HEK293 (cell line): ENCODE data around the gene CLEC4G.

Experiments
- CTCF ChIA-PET: fragments of 350-600 bp; formaldehyde crosslinking; extraction: SDS; loops from one replicate; lab custom pipeline; 2021; ENCODE audit warnings: antibody characterized with exemption; lab: Yijun Ruan, JAX
- POLR2A ChIA-PET: fragments of 300-600 bp; formaldehyde crosslinking; extraction: SDS; loops from one replicate; lab custom pipeline; 2020; ENCODE audit warnings: antibody characterized with exemption, inconsistent platforms; lab: Yijun Ruan, JAX
- H3K27ac ChIP-seq: fragments of 200-500 bp; sonication (Bioruptor generic); 2 replicates; pipeline ENCODE4 v1.5.1; 2014; ENCODE audit warnings: low read depth, low read length, control low read depth, inconsistent platforms; ENCODE audit errors: extremely low read depth
- H3K36me3 ChIP-seq, 2 experiments: fragments of 200-500 bp in 1 of 2; sonication (Bioruptor generic) in 1 of 2; 1 replicate in 1 of 2; 2 replicates in 1 of 2; pipeline ENCODE4 v1.5.1; 2014 to 2017; ENCODE audit warnings: inconsistent platforms in 2 of 2, low read length in 2 of 2; ENCODE audit not compliant: control insufficient read depth in 2 of 2, insufficient read depth in 1 of 2
- H3K4me1 ChIP-seq: fragments of 200-500 bp; sonication (Bioruptor generic); 2 replicates; pipeline ENCODE4 v1.5.1; 2014; ENCODE audit warnings: mild to moderate bottlenecking, low read length, inconsistent platforms; ENCODE audit not compliant: control insufficient read depth, insufficient read depth
- H3K4me3 ChIP-seq: 2 replicates; pipeline ENCODE4 v1.5.1; 2011; ENCODE audit warnings: low read depth, mild to moderate bottlenecking, control low read depth, low read length, moderate library complexity
- H3K9me3 ChIP-seq: fragments of 200-500 bp; sonication (Bioruptor generic); 2 replicates; pipeline ENCODE4 v1.5.1; 2014; ENCODE audit warnings: low read depth, low read length, inconsistent platforms; ENCODE audit not compliant: control insufficient read depth, insufficient read depth
- GLI2 ChIP-seq: fragments of 450-650 bp; formaldehyde crosslinking; IDR thresholded peaks from 2 replicates; pipeline ENCODE4; 2017; ENCODE audit warnings: missing biosample characterization, missing genetic modification characterization, low read depth, borderline replicate concordance
- KLF1 ChIP-seq: fragments of 450-650 bp; formaldehyde crosslinking; IDR thresholded peaks from 2 replicates; pipeline ENCODE4 v1.5.1; 2016; ENCODE audit warnings: missing biosample characterization, missing genetic modification characterization
- PRDM1 ChIP-seq: fragments of 450-650 bp; formaldehyde crosslinking; IDR thresholded peaks from 2 replicates; pipeline ENCODE4; 2016; ENCODE audit warnings: missing biosample characterization, missing genetic modification characterization
- REPIN1 ChIP-seq: fragments of 450-650 bp; formaldehyde crosslinking; IDR thresholded peaks from 2 replicates; pipeline ENCODE4 v1.5.1; 2017; ENCODE audit warnings: missing biosample characterization, missing genetic modification characterization, low read depth
- ZBTB7A ChIP-seq: fragments of 450-650 bp; formaldehyde crosslinking; IDR thresholded peaks from 2 replicates; pipeline ENCODE4 v1.5.1; 2016; ENCODE audit warnings: low read depth, missing biosample characterization, missing genetic modification characterization
- ZNF133 ChIP-seq: fragments of 450-650 bp; formaldehyde crosslinking; IDR thresholded peaks from 2 replicates; pipeline ENCODE4 v1.5.1; 2016; ENCODE audit warnings: missing biosample characterization, missing genetic modification characterization
- ZNF138 ChIP-seq: fragments of 450-650 bp; formaldehyde crosslinking; IDR thresholded peaks from 2 replicates; pipeline ENCODE4 v1.5.1; 2016; ENCODE audit warnings: missing biosample characterization, missing genetic modification characterization, borderline replicate concordance
- ZNF155 ChIP-seq: fragments of 450-650 bp; formaldehyde crosslinking; IDR thresholded peaks from 2 replicates; pipeline ENCODE4 v1.5.1; 2016; ENCODE audit warnings: missing biosample characterization, missing genetic modification characterization
- ZNF184 ChIP-seq: fragments of 450-650 bp; IDR thresholded peaks from 2 replicates; pipeline ENCODE4 v1.5.1; 2018; ENCODE audit warnings: missing biosample characterization, mild to moderate bottlenecking, missing genetic modification characterization
- ZNF2 ChIP-seq: fragments of 450-650 bp; formaldehyde crosslinking; IDR thresholded peaks from 2 replicates; pipeline ENCODE4 v1.5.1; 2016; ENCODE audit warnings: missing biosample characterization, missing genetic modification characterization
- ZNF366 ChIP-seq: fragments of 450-650 bp; formaldehyde crosslinking; conservative IDR thresholded peaks from 2 replicates; pipeline ENCODE4 v1.5.1; 2016; ENCODE audit warnings: missing biosample characterization, missing genetic modification characterization
- ZNF521 ChIP-seq: fragments of 450-650 bp; formaldehyde crosslinking; IDR thresholded peaks from 2 replicates; pipeline ENCODE4 v1.5.1; 2017; ENCODE audit warnings: missing biosample characterization, mild to moderate bottlenecking, missing genetic modification characterization
- ZNF548 ChIP-seq: fragments of 450-650 bp; formaldehyde crosslinking; IDR thresholded peaks from 2 replicates; pipeline ENCODE4 v1.5.1; 2016; ENCODE audit warnings: missing biosample characterization, missing genetic modification characterization
- ZNF600 ChIP-seq: fragments of 450-650 bp; formaldehyde crosslinking; IDR thresholded peaks from 2 replicates; pipeline ENCODE4 v1.5.1; 2016; ENCODE audit warnings: missing biosample characterization, missing genetic modification characterization
- TF ChIP-seq, protein P1 (sequence below): fragments of 450-650 bp; formaldehyde crosslinking; IDR thresholded peaks from 2 replicates; pipeline ENCODE4 v1.5.1; 2016; ENCODE audit warnings: missing biosample characterization, missing genetic modification characterization
- TF ChIP-seq, protein P2 (sequence below): fragments of 450-650 bp; formaldehyde crosslinking; IDR thresholded peaks from 2 replicates; pipeline ENCODE4 v1.5.1; 2016; ENCODE audit warnings: missing biosample characterization, missing genetic modification characterization
- TF ChIP-seq, protein P3 (sequence below): sonication (generic); formaldehyde crosslinking; IDR thresholded peaks from 2 replicates; pipeline ENCODE4 v1.8.1; 2022; ENCODE audit warnings: mild to moderate bottlenecking, moderate library complexity, missing genetic modification reagents
- TF ChIP-seq, protein P4 (sequence below): fragments of 450-650 bp; formaldehyde crosslinking; IDR thresholded peaks from 2 replicates; pipeline ENCODE4 v1.5.1; 2017; ENCODE audit warnings: missing biosample characterization, missing genetic modification characterization
- TF ChIP-seq, protein P5 (sequence below): fragments of 450-650 bp; IDR thresholded peaks from 2 replicates; pipeline ENCODE4 v1.5.1; 2018; ENCODE audit warnings: missing biosample characterization, mild to moderate bottlenecking, missing genetic modification characterization

The CLEC4G gene

DNA sequence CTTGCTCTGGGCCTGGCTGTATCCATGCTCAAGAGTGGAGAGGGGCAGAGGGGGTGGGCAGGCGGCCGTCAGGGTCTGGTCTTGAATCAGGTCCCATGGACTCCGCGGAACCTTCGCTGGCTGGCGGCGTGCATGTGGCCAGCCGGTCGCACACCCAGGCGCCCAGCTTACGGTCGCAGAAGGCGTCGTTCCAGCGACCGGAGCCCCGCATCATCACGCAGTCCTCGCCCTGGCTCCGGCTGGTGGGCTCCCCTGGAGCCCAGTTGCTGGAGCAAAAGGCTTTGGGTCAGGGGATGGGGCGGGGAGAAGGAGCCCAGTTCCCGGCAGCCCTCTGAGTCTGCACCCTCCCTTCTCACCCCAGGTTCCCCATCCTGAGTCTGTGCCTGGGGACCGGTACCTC is 42.7 kb downstream of the CLEC4G start:
- TF ChIP-seq ZBTB7A (tag by site-specific recombination) = no peak
- TF ChIP-seq ZNF548 (tag by site-specific recombination) = no peak
- no peak for TF ChIP-seq ZNF600 (tag by site-specific recombination)
- TF ChIP-seq ZNF184 (tag by site-specific recombination) = no peak
- TF ChIP-seq REPIN1 = no peak
- no peak for TF ChIP-seq ZNF155 (tag by site-specific recombination)
- TF ChIP-seq GLI2 (tag by site-specific recombination) = no peak
- TF ChIP-seq, protein P1, sequence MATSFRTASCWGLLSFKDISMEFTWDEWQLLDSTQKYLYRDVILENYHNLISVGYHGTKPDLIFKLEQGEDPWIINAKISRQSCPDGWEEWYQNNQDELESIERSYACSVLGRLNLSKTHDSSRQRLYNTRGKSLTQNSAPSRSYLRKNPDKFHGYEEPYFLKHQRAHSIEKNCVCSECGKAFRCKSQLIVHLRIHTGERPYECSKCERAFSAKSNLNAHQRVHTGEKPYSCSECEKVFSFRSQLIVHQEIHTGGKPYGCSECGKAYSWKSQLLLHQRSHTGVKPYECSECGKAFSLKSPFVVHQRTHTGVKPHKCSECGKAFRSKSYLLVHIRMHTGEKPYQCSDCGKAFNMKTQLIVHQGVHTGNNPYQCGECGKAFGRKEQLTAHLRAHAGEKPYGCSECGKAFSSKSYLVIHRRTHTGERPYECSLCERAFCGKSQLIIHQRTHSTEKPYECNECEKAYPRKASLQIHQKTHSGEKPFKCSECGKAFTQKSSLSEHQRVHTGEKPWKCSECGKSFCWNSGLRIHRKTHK (tag by site-specific recombination) = no peak
- TF ChIP-seq ZNF2 = no peak
- TF ChIP-seq, protein P2, sequence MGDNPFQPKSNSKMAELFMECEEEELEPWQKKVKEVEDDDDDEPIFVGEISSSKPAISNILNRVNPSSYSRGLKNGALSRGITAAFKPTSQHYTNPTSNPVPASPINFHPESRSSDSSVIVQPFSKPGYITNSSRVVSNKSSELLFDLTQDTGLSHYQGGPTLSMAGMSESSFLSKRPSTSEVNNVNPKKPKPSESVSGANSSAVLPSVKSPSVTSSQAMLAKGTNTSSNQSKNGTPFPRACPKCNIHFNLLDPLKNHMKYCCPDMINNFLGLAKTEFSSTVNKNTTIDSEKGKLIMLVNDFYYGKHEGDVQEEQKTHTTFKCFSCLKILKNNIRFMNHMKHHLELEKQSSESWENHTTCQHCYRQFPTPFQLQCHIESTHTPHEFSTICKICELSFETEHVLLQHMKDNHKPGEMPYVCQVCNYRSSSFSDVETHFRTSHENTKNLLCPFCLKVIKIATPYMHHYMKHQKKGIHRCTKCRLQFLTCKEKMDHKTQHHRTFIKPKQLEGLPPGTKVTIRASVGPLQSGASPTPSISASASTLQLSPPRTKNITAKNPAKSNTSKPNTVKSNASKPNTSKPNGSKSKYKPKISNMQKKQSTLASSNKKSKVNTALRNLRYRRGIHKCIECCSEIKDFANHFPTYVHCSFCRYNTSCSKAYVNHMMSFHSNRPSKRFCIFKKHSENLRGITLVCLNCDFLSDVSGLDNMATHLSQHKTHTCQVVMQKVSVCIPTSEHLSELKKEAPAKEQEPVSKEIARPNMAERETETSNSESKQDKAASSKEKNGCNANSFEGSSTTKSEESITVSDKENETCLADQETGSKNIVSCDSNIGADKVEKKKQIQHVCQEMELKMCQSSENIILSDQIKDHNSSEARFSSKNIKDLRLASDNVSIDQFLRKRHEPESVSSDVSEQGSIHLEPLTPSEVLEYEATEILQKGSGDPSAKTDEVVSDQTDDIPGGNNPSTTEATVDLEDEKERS (tag by site-specific recombination) = no peak
- TF ChIP-seq ZNF138 = no peak
- no peak for TF ChIP-seq ZNF521 (tag by site-specific recombination)
- no peak for TF ChIP-seq KLF1 (tag by site-specific recombination)
- TF ChIP-seq, protein P3, sequence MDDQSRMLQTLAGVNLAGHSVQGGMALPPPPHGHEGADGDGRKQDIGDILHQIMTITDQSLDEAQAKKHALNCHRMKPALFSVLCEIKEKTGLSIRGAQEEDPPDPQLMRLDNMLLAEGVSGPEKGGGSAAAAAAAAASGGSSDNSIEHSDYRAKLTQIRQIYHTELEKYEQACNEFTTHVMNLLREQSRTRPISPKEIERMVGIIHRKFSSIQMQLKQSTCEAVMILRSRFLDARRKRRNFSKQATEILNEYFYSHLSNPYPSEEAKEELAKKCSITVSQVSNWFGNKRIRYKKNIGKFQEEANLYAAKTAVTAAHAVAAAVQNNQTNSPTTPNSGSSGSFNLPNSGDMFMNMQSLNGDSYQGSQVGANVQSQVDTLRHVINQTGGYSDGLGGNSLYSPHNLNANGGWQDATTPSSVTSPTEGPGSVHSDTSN (CRISPR knock-in tag) = no peak
- TF ChIP-seq, protein P4, sequence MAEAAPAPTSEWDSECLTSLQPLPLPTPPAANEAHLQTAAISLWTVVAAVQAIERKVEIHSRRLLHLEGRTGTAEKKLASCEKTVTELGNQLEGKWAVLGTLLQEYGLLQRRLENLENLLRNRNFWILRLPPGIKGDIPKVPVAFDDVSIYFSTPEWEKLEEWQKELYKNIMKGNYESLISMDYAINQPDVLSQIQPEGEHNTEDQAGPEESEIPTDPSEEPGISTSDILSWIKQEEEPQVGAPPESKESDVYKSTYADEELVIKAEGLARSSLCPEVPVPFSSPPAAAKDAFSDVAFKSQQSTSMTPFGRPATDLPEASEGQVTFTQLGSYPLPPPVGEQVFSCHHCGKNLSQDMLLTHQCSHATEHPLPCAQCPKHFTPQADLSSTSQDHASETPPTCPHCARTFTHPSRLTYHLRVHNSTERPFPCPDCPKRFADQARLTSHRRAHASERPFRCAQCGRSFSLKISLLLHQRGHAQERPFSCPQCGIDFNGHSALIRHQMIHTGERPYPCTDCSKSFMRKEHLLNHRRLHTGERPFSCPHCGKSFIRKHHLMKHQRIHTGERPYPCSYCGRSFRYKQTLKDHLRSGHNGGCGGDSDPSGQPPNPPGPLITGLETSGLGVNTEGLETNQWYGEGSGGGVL = no peak
- no peak for TF ChIP-seq ZNF133 (tag by site-specific recombination)
- TF ChIP-seq, protein P5, sequence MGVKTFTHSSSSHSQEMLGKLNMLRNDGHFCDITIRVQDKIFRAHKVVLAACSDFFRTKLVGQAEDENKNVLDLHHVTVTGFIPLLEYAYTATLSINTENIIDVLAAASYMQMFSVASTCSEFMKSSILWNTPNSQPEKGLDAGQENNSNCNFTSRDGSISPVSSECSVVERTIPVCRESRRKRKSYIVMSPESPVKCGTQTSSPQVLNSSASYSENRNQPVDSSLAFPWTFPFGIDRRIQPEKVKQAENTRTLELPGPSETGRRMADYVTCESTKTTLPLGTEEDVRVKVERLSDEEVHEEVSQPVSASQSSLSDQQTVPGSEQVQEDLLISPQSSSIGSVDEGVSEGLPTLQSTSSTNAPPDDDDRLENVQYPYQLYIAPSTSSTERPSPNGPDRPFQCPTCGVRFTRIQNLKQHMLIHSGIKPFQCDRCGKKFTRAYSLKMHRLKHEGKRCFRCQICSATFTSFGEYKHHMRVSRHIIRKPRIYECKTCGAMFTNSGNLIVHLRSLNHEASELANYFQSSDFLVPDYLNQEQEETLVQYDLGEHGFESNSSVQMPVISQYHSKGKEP (tag by site-specific recombination) = no peak
- ChIA-PET POLR2A (interaction anchor here (0.6 kb wide), 1 partner anchor 145 kb away, joined by 3 read pairs; no protein-coding TSS in a partner anchor), CTCF (interaction anchor here (0.7 kb wide), 1 partner anchor 52 kb away, joined by 3 read pairs; no protein-coding TSS in a partner anchor)
- H3K4me3 ChIP-seq = no peak overlapping the region
- no peaks in the 10 kb centered on the region for H3K4me1 ChIP-seq
- no peaks in the 10 kb centered on the region for H3K9me3 ChIP-seq
- no peaks in the 10 kb centered on the region for H3K36me3 ChIP-seq
- no peak overlapping the region for H3K27ac ChIP-seq

DNA sequence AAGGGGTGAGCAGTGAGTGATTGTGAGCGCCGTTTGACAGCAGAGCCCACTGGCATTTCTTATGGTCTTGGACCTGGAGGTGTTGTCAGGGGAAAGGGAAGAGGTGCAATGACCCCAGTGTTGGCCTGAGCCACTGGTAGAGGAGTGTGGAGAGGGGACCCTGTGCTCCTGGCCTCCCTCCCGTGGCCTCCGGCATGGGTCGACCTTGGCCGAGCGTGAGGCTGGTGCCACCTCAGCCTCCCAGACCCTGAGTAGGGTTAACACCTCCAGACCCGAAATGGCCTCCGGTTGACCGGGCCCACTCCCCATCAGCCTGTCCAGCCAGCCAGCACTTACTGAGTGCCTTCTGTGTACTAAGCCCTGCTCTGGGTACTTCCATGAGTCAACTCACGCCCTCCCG is 44.7 kb downstream of the CLEC4G start:
- no peak overlapping the region for H3K4me3 ChIP-seq
- TF ChIP-seq PRDM1 (tag by site-specific recombination) (no peak), ZNF366 (tag by site-specific recombination) (no peak)
- TF ChIP-seq, all 188 proteins: peak for 0
- H3K4me1 ChIP-seq = no peaks in the 10 kb centered on the region
- no peaks in the 10 kb centered on the region for H3K9me3 ChIP-seq
- CTCF ChIA-PET = no interaction called here
- H3K36me3 ChIP-seq = peaks cover 3 to 16% of the 10 kb centered on the region in 2 experiments; a peak in 2 of 3 replicates
- POLR2A ChIA-PET = no interaction called here
- no peak overlapping the region for H3K27ac ChIP-seq
